ENCODE measurements around the gene PITPNM3.

PITPNM3 gene

DNA sequence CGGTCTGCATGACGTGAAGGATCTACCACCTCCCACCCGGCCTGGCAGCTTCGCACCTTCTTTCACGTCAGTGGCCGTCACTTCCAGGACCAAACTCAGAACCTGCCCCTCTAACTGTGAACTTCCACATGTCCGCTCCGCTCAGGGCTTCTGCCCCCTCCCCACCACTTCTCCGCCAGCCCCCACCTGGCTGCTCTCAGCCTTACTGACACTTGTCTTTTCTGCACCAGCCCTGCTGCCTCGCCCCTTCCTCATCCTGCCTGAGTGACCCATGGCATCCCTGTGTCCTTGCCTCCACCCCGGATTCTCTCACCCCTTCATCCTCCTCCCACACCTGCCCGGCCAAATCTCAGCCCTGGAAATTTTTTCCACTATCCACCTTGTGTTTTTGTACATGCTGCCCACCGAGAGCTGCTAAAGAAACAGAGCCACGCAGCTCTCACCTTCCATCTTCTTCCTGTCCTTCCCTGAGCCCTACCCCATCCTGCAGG lies 97.8 kb downstream of the PITPNM3 start:
- no peak for DNase-seq

DNA sequence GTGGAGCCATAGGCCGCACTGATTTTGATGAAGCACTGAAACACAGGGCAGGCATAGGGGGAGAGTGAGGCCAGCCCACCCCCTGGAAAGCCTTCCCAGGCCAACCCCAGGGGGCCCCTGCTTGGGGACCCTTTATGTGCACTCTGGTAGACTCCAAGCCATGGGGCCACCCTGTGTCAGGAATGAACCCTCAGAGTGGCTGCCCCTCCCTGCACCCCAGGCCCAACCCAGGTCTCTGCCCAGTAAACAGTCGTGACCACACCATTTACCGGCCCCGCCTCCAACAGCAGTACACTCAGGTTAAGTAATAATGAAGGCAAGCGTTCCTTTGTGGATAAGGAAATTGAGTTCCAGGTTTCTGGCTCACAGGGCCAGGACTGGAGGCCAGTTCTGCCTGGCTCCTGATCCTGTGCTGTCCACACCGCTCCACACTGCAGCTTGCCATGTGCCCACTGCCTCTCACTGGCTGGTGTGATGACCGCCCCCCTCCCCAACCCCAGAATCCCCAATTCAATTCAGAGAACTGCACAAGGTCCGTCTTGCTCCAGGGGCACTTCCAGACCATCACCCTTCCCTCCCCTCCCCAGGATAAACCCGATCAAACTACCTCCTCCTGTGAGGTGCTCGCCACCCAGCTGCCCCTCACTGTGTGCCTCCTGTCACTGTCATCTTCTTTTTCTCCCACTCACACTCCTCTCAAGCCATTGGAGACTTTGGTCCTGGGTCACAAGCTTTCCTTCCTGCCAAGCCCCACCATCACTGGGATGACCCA lies 98.5 kb downstream of the PITPNM3 start:
- DNase-seq, result no peak

DNA sequence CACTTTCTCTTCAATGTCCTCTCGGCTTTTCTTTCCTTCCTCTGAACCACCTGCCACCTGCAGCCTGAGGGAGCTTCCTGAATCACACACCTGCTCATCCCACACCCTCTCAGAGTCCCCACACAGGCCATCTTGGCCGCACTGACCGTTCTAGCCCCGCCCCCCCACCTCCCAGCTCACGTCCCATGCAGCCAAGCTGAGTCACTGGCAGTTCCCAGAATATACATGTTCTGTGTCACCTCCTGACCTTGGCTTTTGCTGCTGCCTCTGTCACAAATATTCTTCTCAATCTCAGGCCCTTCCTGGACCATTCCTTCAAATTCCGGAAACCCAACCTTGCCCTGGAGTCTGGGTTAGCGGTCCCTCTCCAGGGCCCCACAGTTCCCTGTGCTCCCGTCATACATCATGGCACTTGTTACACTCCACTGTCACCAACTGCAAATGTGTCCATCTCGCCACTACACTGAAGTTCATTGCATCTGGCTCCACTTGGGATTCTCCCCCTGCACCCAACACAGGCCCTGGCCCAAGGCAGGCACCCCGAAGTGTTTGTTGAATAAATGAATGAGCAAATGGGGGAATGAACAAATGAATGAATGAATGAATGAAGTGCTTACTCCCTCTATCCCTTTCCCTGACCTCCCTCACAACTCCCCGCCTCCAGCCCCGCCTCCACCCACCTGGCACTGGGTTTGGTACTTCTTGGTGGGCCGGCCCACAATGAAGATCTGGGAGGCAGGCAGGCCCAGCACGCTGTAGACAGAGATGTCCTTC lies 99.3 kb downstream of the PITPNM3 start:
- DNase-seq, result peak; percentile 16

DNA sequence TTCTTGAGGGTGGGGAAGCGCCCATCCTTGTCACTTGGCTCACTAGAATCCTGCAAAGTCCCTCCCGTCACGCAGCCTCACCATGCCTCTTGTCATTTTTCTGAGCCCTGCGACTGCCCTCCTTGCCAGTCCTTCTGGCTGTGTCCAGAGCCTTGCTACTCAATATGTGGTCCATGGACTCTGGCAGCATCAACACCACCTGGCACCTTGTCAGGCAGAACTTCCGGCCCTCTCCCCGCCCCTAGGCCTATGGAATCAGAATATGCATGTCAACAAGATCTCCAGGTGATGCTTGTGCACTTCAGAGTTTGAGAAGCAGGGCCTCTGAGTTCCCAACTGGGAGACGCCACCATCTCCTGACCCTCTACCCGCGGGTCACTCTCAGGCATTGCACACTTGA lies 100.0 kb downstream of the PITPNM3 start:
- no peak for DNase-seq

DNA sequence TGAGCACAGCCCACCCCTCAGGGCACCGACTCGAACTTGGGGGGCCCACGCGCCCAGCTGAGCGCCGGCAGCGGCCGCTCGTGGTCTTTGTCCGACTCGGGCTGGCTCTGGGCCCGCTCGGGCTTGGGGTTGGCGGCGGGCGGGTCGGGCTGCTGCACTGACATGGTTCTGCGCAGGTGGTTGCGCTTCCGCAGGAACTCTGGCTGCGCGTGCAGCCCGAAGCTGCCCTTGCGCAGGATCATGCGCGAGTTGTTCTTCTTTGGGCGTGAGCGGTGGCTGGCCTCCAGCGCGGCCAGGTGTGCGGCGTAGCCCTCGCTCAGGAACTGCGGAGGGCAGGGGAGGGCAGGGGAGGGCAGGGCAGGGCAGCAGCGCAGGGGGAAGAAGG lies 101.0 kb downstream of the PITPNM3 start:
- DNase-seq, result no peak

DNA sequence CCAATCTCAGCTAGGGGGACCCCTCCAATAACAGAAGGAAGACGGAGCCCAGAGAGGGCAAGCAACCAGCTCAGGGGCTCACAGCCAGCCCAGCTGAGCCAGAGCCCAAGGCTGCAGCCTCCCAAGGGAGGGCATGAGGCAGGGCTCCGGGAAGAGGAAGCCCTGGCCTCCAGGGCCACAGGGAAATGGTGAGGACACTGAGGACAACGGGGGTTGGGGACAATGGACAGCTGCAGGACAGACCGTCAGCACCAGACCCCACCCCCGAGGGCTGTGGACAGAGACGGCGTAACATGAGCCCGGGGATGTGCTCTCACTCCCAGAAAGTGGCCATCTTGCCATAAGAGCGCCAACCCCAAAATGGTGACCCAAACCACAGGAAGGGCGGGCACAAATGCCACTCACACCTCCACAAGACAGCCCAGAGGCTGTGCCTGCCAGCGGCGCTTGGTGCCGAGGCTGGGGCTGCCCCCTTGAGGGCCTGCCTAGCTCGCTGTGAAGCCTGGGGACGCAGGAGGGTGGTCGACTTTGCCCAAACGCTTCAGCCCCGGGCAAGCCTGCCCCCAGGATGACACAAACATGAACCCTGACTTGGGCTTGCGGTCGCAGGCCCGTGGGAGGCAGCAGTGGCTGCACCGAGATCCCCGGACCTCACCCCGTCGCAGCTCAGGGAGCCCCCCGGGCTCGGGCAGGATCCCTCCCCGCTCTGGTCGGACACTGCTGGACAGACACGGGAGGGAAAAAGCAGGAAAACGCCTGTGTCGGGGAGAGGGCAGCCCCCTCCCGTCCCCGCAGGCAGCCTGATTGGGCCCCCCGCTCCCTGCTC lies 101.6 kb downstream of the PITPNM3 start:
- DNase-seq, result no peak

DNA sequence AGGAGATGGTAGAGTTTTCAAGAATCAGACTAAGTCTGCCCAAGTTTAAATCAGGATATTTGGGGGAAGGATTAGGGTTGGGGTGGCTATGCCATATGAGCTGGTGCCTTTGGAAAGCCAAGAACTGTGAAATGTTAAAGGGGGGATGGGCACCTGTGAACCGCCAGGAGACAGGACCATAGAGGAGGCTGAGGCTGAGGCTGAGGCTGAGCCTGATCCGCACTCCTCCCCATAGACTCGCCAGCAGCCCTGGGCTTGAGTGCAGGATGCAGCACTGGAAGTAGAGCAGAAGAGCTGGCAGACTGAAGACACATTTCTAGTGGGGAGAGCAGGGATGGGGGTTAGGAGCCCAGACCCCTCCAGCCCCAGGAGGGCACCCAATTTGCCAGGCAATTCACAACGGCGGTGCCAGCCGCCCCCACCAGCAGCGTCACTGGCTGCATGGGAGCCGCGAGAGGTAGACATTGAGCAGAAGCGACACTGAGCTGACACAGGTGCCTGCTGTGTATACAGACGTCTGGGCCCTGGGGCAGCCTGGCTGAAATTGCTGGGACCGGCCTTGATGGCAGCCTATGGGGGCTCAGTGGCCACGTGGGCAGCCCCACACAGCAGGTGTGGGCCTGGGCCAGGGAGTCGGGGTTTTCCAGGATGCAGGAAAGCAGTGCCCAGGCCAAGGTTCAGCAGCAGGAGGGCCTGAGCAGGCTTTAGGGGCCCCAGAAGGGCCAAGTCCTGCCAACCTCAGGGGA lies 102.9 kb downstream of the PITPNM3 start:
- DNase-seq, result no peak

DNA sequence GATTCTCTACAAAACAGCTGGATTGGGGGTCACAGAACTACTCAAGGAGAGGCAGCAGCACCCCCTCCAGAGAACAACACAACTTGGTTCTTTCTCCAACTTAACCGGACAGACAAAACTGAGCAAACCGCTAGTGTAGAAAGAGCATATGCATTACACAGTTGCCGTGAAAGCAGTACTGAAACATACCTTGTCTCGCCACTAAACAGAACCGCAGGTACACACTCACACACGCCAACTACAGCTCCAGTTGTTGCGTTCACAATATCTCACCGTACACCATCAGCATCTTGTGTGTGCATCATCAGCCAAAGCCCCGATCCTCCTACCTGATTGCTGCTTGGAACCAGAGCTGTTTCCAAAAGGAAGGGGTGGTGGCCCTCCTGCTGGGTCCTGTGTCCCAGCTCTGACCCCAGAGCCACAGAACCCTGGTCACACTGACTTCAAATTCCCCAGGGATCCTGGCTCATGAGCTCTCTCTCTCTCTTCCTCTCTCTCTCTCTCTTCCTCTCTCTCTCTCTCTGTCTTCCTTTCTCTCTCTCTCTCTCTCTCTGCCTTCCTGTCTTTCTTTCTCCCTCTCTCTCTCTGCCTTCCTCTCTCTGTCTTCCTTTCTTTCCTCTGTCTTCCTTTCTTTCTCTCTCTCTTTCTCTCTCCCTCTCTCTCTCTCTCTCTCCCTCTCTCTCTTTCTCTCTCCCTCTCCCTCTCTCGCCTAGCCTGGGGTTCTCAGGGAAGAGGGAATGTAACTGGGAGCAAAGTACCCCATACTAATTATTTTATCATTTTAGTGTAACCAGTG lies 103.7 kb downstream of the PITPNM3 start:
- no peak for DNase-seq

DNA sequence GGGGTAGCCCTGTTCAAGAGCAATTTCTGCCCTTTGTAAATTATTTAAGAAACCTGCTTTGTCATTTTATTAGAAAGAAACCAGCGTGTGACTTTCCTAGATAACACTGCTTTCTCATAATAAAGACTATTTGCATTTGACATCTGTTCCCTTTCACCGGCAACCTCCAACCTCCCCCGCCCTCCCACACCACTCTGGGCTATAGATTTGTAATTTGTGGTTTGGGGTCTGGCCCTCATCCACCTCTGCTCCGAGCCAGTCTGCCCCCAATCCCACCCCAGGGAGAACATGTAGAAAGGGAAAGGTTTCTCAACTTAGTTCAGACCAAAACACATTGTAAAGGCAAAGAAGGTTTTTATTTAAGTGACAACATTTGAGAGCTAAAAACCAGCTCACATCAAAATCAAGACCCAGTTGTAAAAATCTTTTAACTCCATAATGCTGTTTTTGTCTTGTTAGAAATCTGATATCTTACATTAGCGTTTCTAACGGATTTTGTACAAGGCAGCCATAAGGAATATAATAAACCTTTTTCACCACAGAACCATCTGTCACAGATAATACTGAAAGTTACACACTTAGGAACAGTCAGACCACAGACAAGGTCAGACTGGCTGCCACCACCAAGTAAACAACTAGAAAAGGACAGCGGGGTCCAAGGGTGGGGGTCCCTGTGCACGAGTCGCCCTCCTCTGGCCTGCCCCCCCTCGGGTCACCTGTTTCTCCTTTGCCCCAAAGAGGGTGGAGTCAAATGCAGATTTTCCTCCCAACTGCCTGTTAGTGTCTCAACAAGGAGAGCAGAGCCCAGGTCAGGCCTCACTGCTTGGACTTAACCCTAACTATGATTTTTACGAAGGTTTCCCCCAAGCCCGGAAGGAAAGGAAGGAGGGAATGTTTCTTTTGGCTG lies 105.2 kb downstream of the PITPNM3 start:
- DNase-seq, result no peak

DNA sequence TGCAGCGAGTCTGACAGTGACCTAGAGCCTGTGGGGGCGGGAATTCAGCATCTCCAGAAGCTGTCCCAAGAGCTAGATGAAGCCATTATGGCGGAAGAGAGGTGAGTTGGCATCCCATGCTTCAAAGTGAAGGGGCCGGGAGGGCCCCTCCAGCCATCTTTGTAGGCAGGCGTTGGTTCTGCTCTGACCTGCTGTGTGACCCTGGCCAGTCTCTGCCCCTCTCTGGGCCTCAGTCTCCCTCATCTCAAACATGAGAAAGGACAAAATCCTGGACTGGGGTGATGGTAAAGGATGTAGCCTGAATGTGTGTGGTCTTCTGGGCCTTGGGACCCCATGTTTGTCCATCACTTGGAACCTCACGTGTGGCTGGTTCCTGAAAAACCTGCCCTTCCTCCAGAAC lies 107.0 kb downstream of the PITPNM3 start:
- no peak for DNase-seq

DNA sequence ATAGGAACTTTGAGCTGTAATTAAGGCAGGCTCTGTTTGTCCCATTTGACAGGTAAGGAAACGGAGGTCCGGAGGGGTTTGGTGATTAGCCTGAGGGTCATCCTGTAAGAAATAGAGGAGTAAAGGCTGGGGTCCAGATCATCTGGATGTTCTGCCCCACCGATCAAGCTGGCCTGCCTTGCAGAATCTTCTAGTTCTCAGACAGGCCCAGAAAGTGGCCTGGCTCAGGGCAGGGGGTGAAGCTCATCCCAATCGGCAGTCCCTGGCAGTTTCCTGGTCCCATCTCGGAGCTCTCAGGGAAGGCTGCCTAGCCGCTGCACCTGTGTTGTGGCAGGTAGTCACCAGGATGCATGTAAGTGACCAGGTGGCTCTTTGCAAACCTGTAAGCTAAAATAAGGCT lies 107.9 kb downstream of the PITPNM3 start:
- DNase-seq, result no peak

DNA sequence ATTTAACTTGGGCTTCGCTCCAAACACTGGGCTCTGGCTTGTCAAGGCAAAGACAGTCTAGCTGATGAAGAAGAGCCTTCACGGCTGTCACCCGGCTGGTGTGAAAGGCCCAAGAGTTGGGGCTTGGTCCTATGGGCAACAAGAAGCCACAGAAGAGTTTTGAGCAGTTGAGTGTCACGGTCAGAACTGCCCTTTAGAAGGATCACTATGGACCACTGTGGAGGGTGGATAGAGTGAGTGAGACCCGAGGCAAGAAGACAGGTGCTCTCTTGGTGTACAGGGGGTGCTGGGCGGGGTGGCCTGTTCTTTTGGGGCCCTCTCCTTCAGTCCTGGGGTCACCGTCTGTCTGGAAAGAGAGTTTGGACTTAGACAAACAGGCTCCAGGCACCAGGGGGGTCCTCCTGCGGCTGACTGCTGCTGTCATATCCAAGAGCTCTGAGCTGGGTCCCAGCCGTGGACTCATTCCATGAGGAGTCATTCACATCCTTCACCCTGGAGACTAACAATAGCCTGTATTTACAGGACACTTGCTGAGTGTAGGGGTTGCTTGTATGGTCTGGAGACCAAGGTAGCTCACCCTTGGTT lies 109.7 kb downstream of the PITPNM3 start:
- no peak for DNase-seq

DNA sequence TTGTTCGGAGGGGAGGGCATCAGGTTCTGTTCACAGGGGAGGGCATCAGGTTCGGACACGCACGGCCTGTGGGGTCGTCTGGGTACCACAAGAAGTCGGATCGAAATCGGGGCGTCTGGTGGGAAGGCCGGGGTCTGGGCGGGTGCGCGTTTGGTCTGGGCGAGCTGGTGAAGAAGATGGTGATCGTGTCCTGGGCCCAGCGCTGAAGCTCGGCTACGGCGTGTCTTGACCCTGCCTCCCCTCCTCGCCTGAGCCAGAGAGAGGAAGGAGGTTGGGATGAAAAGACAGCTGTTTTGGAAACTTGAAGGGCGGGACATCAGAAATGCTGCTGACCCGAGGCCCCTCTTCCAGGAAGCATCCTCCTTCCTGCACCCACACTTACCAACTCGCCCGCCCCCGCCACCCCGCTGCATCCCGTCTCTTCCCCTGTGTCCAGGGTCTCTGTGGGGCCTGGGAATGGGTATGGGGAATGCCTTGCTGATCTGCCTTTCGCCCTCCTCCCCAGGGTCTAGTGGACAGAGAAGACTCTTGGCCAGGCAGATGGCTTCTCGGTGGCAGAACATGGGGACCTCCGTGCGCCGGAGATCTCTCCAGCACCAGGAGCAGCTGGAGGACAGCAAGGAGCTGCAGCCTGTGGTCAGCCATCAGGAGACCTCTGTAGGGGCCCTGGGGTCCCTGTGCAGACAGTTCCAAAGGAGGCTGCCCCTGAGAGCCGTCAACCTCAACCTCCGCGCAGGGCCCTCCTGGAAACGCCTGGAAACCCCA lies 111.6 kb downstream of the PITPNM3 start:
- DNase-seq, result no peak

DNA sequence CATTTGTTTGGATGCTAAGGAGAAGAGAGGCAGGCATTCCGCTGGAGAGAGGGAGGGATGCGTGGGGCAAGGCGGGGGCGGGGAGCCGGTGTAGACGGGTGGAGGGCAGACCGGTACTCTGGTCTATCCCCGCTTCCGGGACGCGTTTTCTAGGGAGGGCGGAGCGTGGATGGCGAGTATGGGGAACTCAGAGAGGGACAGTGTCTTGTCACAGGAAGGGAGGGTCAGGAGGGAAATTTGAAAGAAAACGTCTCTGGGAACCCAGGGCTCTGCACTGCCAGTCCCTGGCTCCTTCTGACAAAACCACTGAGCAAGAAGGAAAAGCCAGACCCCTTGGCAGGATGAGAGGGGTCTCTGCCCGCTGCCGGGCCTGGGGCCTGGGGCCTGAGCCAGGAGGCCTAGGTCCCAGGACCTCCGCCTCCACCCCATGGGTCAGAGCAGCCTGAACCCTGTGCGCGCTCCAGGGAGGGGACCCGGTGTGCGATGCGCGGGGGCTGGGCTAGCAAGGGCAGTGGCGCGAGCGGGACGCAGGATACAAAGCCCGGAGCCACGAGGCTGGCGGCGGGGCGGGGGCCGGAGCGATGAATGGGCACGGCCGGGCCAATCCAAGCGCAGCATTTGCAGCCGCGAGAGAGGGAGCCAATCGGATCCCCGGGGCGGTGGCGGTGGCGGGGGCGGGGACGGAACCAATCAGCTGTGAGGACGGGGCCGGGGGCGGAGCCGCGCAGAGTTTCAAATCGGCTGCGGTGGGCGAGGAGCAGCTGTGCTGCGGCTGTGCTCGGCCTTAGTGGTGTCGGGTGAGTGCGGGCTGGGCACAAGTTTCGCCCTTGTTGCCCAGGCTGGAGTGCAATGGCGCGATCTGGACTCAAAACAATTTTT lies 112.4 kb downstream of the PITPNM3 start, which contains the start of gene PIMREG:
PIMREG (plus strand) TSS at position 764 of the 879 bp plus-strand sequence. CDS start 656 bp downstream, outside the sequence.
- DNase-seq, result peak; percentile 91

DNA sequence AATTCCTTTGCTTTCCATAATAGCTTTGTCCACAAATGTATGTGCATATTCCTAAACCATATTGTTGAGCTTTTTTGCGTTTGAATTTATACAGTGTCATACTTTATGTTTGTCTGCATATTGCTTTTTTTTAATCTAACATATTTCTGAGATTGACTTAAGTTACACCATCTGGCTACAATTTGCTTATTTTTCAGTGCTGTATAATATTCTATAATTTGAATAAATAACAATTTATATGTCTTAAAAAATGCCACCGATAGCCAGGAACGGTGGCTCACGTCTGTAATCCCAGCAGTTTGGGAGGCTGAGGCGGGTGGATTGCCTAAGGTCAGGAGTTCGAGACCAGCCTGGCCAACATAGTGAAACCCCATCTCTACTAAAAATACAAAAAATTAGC lies 113.6 kb downstream of the PITPNM3 start:
- DNase-seq, result no peak

DNA sequence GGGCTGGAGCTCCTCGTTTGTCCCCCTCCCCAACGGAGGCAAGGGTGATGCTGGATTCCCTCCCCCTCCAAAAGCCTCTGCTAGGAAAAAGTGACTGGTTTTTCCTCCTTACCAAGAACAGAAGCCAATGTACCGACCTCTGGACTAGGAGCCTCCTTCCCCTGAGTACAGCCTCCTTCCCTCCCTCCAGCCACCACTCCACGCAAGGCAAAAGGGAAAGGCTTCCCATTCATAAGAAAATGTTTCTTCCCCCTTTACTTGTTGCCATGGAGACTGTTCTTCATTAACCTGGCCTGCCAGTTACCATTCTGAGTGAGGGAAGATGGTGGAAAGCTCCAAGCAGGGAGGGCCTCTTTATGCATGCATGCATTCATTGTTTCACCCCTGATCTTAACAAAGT lies 116.4 kb downstream of the PITPNM3 start:
- DNase-seq, result no peak

DNA sequence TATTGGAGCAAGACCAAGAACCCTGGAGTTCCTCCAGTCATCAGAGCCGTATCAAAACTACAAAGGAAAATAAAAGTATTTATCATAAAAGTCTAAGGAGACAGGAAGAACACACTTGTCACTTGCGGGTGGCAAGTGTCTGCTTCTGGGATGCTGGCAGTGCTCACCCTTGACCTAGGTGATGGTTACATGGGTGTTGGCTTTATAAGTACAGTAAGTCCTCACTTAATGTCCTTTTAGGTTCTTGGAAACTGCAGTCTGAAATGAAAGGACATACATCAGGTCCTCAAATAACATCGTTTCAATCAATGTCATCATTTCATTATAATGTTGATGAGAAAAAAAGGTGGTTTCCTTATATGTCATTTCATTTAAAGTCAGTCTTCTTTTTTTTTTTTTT lies 118.4 kb downstream of the PITPNM3 start:
- no peak for DNase-seq

DNA sequence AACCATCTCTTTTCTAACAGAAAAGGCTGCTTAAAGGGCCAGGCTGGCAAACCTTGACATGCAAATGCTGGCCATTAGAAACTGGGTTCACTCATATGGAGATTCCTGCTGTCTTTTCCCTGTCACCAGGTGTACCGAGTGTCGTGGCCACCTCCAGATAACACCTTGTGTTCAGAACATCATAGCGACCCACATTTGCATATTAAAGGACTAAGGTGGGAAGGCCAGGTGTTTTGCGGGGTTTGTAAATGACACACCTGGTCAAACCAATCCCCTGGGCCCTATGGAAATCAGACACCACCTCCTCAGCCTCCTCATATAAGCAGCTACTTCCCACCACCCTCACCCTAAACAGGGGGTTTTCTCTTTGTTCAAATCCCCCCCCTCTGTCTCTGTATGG lies 118.9 kb downstream of the PITPNM3 start:
- DNase-seq, result no peak

Measured in T1000 (cell line).